KMS-11 (cell line): ENCODE measurements around the gene SND1.

Experiments used
- H2AFZ ChIP-seq: fragments of 200-600 bp; sonication (generic); 2 replicates; pipeline ENCODE4 v1.6.1; 2016; ENCODE audit warnings: antibody characterized with exemption, mixed run types, low read depth
- H3K27ac ChIP-seq: fragments of 200-600 bp; sonication (generic); 2 replicates; pipeline ENCODE4 v1.6.1; 2016; ENCODE audit warnings: mild to moderate bottlenecking, mixed run types
- H3K27me3 ChIP-seq: fragments of 200-600 bp; sonication (generic); 2 replicates; pipeline ENCODE4 v1.6.1; 2017; ENCODE audit warnings: mild to moderate bottlenecking, low read depth, mixed run types, moderate library complexity; ENCODE audit not compliant: insufficient read depth
- H3K36me3 ChIP-seq: fragments of 200-600 bp; sonication (generic); 2 replicates; pipeline ENCODE4 v1.6.1; 2017; ENCODE audit warnings: mild to moderate bottlenecking, mixed run types; ENCODE audit not compliant: insufficient read depth
- H3K4me1 ChIP-seq: fragments of 200-600 bp; sonication (generic); 2 replicates; pipeline ENCODE4 v1.6.1; 2016; ENCODE audit warnings: mild to moderate bottlenecking, low read depth, mixed run types; ENCODE audit not compliant: poor library complexity, severe bottlenecking
- H3K4me2 ChIP-seq: fragments of 200-600 bp; sonication (generic); 2 replicates; pipeline ENCODE4 v1.7.0; 2016; ENCODE audit warnings: mild to moderate bottlenecking, mixed run types
- H3K4me3 ChIP-seq: fragments of 200-600 bp; sonication (generic); IDR thresholded peaks from 2 replicates; pipeline ENCODE4 v1.6.1; 2017; ENCODE audit warnings: low read depth, low read length, mixed read lengths; ENCODE audit not compliant: insufficient read depth
- H3K79me2 ChIP-seq: fragments of 200-600 bp; sonication (generic); 2 replicates; pipeline ENCODE4 v1.6.1; 2016; ENCODE audit warnings: low read depth, mixed run types; ENCODE audit not compliant: insufficient read depth
- H3K9ac ChIP-seq: fragments of 200-600 bp; sonication (generic); 2 replicates; pipeline ENCODE4 v1.6.1; 2016; ENCODE audit warnings: mild to moderate bottlenecking, mixed run types
- H4K20me1 ChIP-seq: fragments of 200-600 bp; sonication (generic); 2 replicates; pipeline ENCODE4 v1.6.1; 2016; ENCODE audit warnings: mild to moderate bottlenecking, mixed run types; ENCODE audit not compliant: insufficient read depth
- CTCF ChIP-seq: fragments of 200-600 bp; sonication (generic); conservative IDR thresholded peaks from 2 replicates; pipeline ENCODE4 v1.6.1; 2017; ENCODE audit warnings: low read depth, mild to moderate bottlenecking, antibody characterized with exemption, low read length, moderate library complexity, mixed read lengths

Gene SND1

DNA sequence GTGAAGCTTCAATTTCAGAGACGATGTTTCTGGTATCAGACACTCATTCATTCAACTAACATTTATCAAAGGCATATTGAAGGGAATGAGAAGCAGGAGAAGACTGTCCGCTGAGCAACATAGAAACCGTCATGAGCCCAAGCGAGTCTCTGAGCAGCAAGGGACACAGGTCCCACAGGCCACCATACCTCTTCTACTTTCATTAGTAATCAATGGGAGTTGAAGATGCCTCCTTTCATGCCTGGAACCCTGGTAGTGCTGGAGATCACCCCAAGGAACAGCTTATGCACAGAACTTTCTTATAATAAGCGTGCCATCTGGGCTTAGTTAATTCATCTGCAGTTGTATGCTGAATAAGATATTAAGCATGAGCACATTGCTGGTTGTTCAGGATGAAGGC is 35.3 kb upstream of the SND1 start:
- peaks cover 3% of the 10 kb centered on the region; the same call in 1 of the 2 replicates for H3K27me3 ChIP-seq

GRCh38 chr7:127618042-127618441 is 34.0 kb upstream of the SND1 start, which contains the start of gene PAX4:
PAX4 (minus strand) TSS chr7:127618142; CDS start chr7:127615928, 2,214 bp downstream.
- Histone ChIP-seq H3K9ac (no peak within 1 kb of the TSS), H3K4me1 (peaks cover 6% of the 10 kb centered on the region), H3K4me2 (no peak within 1 kb of the TSS), H4K20me1 (no peaks in the 10 kb centered on the region), H3K27me3 (peaks cover 3% of the 10 kb centered on the region; the same call in 1 of the 2 replicates), H3K27ac (no peak within 1 kb of the TSS), H3K79me2 (no peaks in the 10 kb centered on the region), H3K36me3 (no peaks in the 10 kb centered on the region), H2AFZ (no peak within 1 kb of the TSS), H3K4me3 (no peak within 1 kb of the TSS)
- TF ChIP-seq CTCF, result no peak

More for the DNA sequence above, 35.3 kb upstream of the SND1 start:
- Histone ChIP-seq H3K4me3 (no peak overlapping the region), H3K36me3 (no peaks in the 10 kb centered on the region), H3K9ac (no peak overlapping the region), H3K4me2 (no peak overlapping the region), H2AFZ (no peak overlapping the region), H3K4me1 (peaks cover 6% of the 10 kb centered on the region), H3K79me2 (no peaks in the 10 kb centered on the region), H4K20me1 (no peaks in the 10 kb centered on the region), H3K27ac (no peak overlapping the region)
- TF ChIP-seq CTCF, result no peak

GRCh38 chr7:127618775-127619174 is 33.2 kb upstream of the SND1 start:
- no peaks in the 10 kb centered on the region for H3K79me2 ChIP-seq
- H3K9ac ChIP-seq, result no peak overlapping the region
- H3K4me2 ChIP-seq, result no peak overlapping the region
- H3K4me1 ChIP-seq, result peaks cover 6% of the 10 kb centered on the region
- H3K4me3 ChIP-seq, result no peak overlapping the region
- peaks cover 3% of the 10 kb centered on the region; the same call in 1 of the 2 replicates for H3K27me3 ChIP-seq
- no peaks in the 10 kb centered on the region for H3K36me3 ChIP-seq
- H3K27ac ChIP-seq, result no peak overlapping the region
- H4K20me1 ChIP-seq, result no peaks in the 10 kb centered on the region
- H2AFZ ChIP-seq, result no peak overlapping the region
- TF ChIP-seq CTCF, result no peak

- no peak for TF ChIP-seq CTCF
- Histone ChIP-seq H4K20me1 (no peaks in the 10 kb centered on the region), H3K9ac (no peak overlapping the region), H3K36me3 (no peaks in the 10 kb centered on the region), H3K27ac (no peak overlapping the region), H3K27me3 (peaks cover 3% of the 10 kb centered on the region; the same call in 1 of the 2 replicates), H3K4me1 (peaks cover 6% of the 10 kb centered on the region), H3K79me2 (no peaks in the 10 kb centered on the region), H3K4me3 (no peak overlapping the region), H2AFZ (no peak overlapping the region), H3K4me2 (no peak overlapping the region)
These were observed 32.2 kb upstream of the SND1 start for GRCh38 chr7:127619681-127620405.
